Muscle of leg (tissue), 11 donors: Measurements from ENCODE around the gene PLCB1. TPM values are rescaled to one million over a fixed set of nuclear protein-coding genes. Genes with fewer than 3 reads are reported as not detected.

ENCODE experiments used
- DNase-seq: peaks from one replicate; pipeline ENCODE4 v3.0.0; 2013
- H3K27ac ChIP-seq: one replicate; pipeline ENCODE4 v1.5.1; 2013; ENCODE audit warnings: mild to moderate bottlenecking, low read length, control low read depth
- H3K27me3 ChIP-seq: one replicate; pipeline ENCODE4 v1.6.1; 2013; ENCODE audit warnings: low read length; ENCODE audit not compliant: control insufficient read depth, insufficient read depth
- H3K36me3 ChIP-seq: one replicate; pipeline ENCODE4 v1.6.1; 2013; ENCODE audit warnings: low read length; ENCODE audit not compliant: control insufficient read depth, insufficient read depth
- H3K4me1 ChIP-seq: one replicate; pipeline ENCODE4 v1.6.1; 2013; ENCODE audit warnings: low read length; ENCODE audit not compliant: control insufficient read depth, insufficient read depth
- H3K4me3 ChIP-seq: one replicate; pipeline ENCODE4 v1.5.1; 2013; ENCODE audit warnings: low read length, control low read depth
- H3K9me3 ChIP-seq: replicated peaks from 2 replicates; pipeline ENCODE4 v1.6.1; 2013; ENCODE audit warnings: low read depth, low read length; ENCODE audit not compliant: control insufficient read depth
- WGBS: methylation state at CpG from one replicate; pipeline ENCODE4 v1.1.5; 2013; ENCODE audit warnings: missing lambda C conversion rate; ENCODE audit not compliant: insufficient coverage; 5-methylcytosine and 5-hydroxymethylcytosine counted together
- polyA plus RNA-seq, 8 donors: library from polyadenylated mRNA; unstranded; fragments of 120-200 nt; gene quantifications; one replicate each; pipeline versions ENCODE4 v1.2.1 to v1.2.3, GENCODE V29; 2013; ENCODE audit warnings: inconsistent platforms in 1 of 8, low replicate concordance in 1 of 8; ENCODE audit not compliant: insufficient read length in 8 of 8, insufficient read depth in 1 of 8
- total RNA-seq: library from RNA; stranded (reverse); fragments of 120-200 nt; gene quantifications from one replicate; pipeline ENCODE4 v1.2.4, GENCODE V29; 2013

PLCB1 gene
- total and polyA plus RNA-seq, 9 donors = 6.8 to 14.3 (median 9.0) TPM

DNA sequence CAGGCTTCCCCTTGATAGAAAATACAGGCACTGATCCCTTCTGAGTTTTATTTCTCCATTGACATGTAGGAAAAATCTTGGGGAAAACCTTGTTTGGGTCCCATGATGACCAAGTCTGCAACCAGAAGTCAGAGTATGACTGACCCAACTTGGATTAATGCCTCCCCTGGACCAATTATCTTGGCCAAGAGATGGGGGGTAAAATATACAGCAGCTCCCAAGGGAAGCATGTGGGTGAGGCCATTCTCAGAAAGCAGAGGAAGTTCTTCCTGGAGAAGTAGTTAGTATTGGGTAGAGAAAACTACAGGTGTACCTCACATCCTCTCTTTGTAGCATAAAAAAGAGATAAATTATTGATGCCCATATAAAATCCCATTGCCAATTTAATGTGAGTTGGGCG lies 651.7 kb downstream of the PLCB1 start:
- H3K9me3 ChIP-seq = no peaks in the 10 kb centered on the region
- H3K4me3 ChIP-seq = no peak overlapping the region
- H3K27ac ChIP-seq = no peak overlapping the region
- H3K4me1 ChIP-seq = no peaks in the 10 kb centered on the region
- no peak for DNase-seq
- no peaks in the 10 kb centered on the region for H3K27me3 ChIP-seq
- H3K36me3 ChIP-seq = no peaks in the 10 kb centered on the region
- no CpG with 5 or more reads among the region's 1 CpG for WGBS

DNA sequence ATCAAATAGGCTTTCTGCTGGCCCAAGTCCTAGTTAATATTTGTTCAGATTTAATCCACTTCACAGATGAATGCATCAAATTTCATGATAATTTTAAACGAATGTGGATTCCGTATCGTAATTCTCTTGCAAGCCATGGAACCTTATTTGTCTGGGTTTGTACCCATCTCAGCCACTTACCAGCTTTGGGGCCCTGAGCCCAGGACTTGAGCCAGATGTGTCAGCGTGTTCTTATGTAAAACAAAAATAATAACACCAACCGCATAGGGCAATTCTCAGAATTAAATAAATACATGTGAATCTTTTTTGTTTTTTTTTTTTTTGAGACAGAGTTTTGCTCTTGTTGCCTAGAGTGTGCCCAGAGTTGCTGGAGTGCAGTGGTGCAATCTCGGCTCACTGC lies 654.3 kb downstream of the PLCB1 start:
- H3K4me3 ChIP-seq = no peak overlapping the region
- DNase-seq = no peak
- no peaks in the 10 kb centered on the region for H3K9me3 ChIP-seq
- 100% methylated on average over 3 of the region's 6 CpGs for WGBS
- no peaks in the 10 kb centered on the region for H3K4me1 ChIP-seq
- H3K27ac ChIP-seq = no peak overlapping the region
- no peaks in the 10 kb centered on the region for H3K27me3 ChIP-seq
- H3K36me3 ChIP-seq = no peaks in the 10 kb centered on the region

DNA sequence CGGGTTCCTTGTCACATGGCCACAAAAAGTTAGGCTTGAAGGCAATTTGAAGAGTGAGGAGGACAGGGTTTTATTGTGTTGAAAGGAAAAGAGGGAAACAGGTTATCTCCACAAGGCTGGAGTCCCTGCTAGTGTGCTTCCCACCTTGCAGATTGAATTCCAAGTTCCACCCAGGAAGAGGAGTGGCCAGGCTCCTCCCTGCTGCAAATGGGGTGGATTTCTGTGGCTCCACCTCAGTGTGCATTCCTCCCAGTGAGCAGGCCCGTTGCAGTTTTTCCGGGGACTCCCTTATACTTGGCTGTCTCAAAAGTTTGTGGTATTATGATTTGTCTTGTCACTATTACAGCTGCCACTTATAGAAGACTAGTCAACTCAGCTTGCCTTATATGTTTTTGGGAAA lies 655.0 kb downstream of the PLCB1 start:
- WGBS = 92% methylated on average over 1 of the region's 3 CpGs
- Histone ChIP-seq H3K4me1 (no peaks in the 10 kb centered on the region), H3K36me3 (no peaks in the 10 kb centered on the region), H3K27me3 (no peaks in the 10 kb centered on the region), H3K27ac (no peak overlapping the region), H3K4me3 (no peak overlapping the region), H3K9me3 (no peaks in the 10 kb centered on the region)
- DNase-seq = no peak

DNA sequence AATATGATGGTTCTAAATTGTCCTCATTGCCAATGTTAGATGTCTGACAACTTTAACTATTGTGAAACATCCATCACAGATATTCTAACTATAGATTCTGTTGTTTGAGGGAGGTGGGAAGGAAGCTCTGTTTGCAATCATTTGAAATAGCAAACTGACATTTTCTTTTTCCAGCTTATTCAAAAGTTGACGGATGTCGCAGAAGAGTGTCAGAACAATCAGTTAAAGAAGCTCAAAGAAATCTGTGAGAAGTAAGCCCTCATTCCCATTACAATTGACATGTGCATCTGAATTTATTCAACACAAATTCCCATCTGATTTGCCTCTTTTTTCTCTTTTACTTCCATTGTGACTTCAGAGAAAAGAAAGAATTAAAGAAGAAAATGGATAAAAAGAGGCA lies 656.2 kb downstream of the PLCB1 start:
- no peak overlapping the region for H3K27ac ChIP-seq
- no peaks in the 10 kb centered on the region for H3K9me3 ChIP-seq
- WGBS = no CpG with 5 or more reads among the region's 2 CpGs
- H3K4me3 ChIP-seq = no peak overlapping the region
- H3K36me3 ChIP-seq = no peaks in the 10 kb centered on the region
- H3K4me1 ChIP-seq = no peaks in the 10 kb centered on the region
- no peaks in the 10 kb centered on the region for H3K27me3 ChIP-seq
- DNase-seq = no peak

DNA sequence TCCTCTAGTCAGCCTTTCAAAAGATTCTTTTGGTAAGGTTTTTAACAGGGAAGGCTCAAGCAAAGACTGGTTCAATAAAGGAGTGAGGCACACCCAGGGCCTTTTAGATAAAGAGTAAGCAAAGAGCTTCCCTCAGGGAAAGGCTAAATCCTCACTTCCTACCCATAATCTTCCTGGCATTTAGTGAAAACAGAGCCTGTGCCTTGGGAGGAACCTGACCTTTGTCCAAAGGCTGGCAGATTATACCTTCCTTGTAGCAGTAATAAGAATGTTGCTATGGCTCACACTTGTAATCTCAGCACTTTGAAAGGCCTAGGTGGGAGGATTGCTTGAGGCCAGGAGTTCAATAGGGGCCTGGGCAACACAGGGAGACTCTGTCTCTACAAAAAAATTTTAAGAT lies 656.8 kb downstream of the PLCB1 start:
- no peak overlapping the region for H3K4me3 ChIP-seq
- no peaks in the 10 kb centered on the region for H3K4me1 ChIP-seq
- DNase-seq = no peak
- H3K27me3 ChIP-seq = no peaks in the 10 kb centered on the region
- H3K36me3 ChIP-seq = no peaks in the 10 kb centered on the region
- H3K27ac ChIP-seq = no peak overlapping the region
- H3K9me3 ChIP-seq = no peaks in the 10 kb centered on the region

DNA sequence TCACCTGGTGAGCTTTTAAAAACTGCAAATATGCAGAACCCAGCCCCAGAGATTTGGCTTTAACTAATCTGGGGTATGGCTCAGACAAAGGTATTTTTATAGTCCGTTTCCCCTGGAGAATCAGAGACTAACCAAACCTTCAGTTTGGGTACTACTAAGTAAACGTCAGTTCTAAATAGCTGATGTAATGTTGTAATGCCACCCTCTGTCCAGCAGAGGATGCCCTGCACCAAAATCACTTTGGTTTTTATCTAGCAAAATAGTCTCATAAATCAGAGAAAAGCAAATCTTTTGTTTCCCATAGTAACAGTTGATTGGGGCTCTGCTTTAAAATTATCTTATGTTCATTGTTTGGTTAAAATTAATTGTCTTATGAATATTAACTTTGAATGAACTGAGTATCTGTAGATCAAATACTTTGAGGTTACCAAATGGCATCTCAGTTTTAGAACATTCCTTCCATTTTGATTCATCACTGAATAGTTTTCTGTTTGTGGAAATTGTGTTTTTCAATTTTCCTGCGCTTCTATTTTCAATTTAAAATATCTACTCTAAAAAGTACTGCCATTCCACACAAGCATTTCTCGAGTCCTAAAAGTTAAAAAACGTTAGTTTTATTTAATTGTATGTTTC lies 658.5 kb downstream of the PLCB1 start:
- H3K36me3 ChIP-seq = no peaks in the 10 kb centered on the region

DNA sequence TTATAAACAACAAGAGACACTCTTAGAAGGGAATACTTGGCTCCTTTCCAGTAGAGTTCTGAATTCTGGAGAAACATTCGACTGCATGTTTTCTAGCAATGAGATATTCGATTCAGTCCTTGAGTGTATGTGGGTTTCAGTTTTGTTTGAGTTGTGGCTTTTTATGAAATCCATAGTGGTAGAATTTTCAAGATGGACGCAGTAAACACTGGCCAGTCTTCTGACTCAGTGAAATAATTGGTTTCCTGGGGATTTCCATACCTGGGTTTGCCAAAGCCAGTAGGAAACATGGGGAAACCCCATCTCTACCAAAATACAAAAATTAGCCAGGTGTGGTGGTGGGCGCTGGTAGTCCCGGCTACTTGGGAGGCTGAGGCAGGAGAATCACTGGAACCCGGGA lies 663.3 kb downstream of the PLCB1 start:
- H3K27ac ChIP-seq = no peak overlapping the region
- WGBS = 100% methylated on average over 2 of the region's 6 CpGs

More for the DNA sequence above, 658.5 kb downstream of the PLCB1 start:
- H3K27me3 ChIP-seq = no peaks in the 10 kb centered on the region
- no peak overlapping the region for H3K27ac ChIP-seq
- no peaks in the 10 kb centered on the region for H3K4me1 ChIP-seq
- no peaks in the 10 kb centered on the region for H3K9me3 ChIP-seq
- no peak overlapping the region for H3K4me3 ChIP-seq
- WGBS = no CpG with 5 or more reads among the region's 5 CpGs
- DNase-seq = peak; percentile 54

DNA sequence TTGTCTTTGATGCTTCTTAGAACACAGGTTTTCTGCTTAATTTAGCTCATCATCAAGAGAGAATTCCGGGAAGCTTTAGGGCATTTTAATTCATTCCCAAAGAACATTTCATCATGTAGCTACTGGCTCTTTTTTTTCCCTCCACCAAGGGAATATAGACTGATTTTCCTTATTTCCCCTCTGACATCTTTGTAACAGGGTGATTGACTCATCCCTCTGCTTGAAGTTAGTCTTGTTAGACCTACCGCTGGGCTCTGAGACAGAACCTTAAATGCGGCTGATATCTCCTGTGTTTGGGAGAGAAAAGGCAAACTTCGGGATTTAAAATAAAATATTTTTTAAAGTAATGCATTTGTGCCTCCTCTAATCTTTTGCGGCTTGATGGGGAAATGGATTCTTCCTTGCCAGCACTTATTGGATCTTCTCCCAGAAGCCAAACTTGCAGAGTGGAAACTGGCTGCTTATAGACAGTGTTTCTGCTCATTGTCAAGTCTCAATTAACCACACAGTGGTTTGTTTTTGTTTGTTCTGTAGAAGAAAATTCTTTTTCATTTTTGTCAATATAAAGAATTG lies 664.1 kb downstream of the PLCB1 start:
- H3K9me3 ChIP-seq = no peaks in the 10 kb centered on the region
- no peaks in the 10 kb centered on the region for H3K27me3 ChIP-seq
- no peaks in the 10 kb centered on the region for H3K36me3 ChIP-seq
- WGBS = no CpG with 5 or more reads among the region's 5 CpGs
- DNase-seq = peak; percentile 84
- H3K4me3 ChIP-seq = no peak overlapping the region
- no peak overlapping the region for H3K27ac ChIP-seq
- no peaks in the 10 kb centered on the region for H3K4me1 ChIP-seq

More for the DNA sequence above, 663.3 kb downstream of the PLCB1 start:
- Histone ChIP-seq H3K4me3 (no peak overlapping the region), H3K27me3 (no peaks in the 10 kb centered on the region), H3K9me3 (no peaks in the 10 kb centered on the region), H3K4me1 (no peaks in the 10 kb centered on the region), H3K36me3 (no peaks in the 10 kb centered on the region)
- DNase-seq = peak; percentile 46

DNA sequence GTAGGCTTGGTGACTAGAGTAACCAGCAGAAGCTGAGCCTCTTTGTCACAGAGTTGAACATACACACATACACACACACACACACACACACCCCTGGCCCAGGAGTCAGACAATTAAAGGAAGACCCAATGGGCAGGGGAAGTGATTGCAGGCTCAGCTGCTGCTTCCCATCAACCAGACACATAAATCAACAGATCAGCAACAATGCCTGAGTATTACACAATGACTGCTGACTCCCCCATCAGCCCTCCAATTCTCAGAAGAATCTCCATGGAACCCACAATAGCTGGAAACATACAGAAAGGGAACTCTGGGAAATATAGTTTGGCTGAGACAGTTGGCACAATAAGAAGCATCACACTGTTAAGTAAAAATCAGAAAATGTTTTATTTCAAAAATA lies 666.4 kb downstream of the PLCB1 start:
- no peaks in the 10 kb centered on the region for H3K36me3 ChIP-seq
- H3K27me3 ChIP-seq = no peaks in the 10 kb centered on the region
- H3K27ac ChIP-seq = no peak overlapping the region
- no peaks in the 10 kb centered on the region for H3K9me3 ChIP-seq
- no peaks in the 10 kb centered on the region for H3K4me1 ChIP-seq
- no peak overlapping the region for H3K4me3 ChIP-seq
- DNase-seq = peak; percentile 58

DNA sequence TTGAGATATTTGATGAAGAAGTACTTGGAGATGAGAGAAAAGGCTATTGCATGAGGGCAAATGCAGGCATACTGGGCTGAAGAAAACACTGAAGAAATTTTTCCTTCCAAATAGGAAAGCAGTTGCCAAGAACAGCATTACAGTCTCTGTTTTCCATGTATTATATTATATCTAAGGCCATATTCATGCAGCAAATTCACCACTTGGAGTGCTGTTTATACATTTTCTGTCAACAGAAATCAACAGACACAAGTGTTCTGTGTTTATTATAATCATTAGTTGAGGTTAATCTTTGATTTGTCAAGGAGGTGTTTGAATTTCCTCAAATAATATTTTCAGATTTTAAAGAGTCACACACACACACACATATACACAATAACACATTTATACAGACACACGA lies 668.0 kb downstream of the PLCB1 start:
- H3K9me3 ChIP-seq = no peaks in the 10 kb centered on the region
- H3K4me3 ChIP-seq = no peak overlapping the region
- no CpG with 5 or more reads among the region's 1 CpG for WGBS
- H3K36me3 ChIP-seq = no peaks in the 10 kb centered on the region
- no peak overlapping the region for H3K27ac ChIP-seq
- no peak for DNase-seq
- no peaks in the 10 kb centered on the region for H3K27me3 ChIP-seq
- H3K4me1 ChIP-seq = no peaks in the 10 kb centered on the region

DNA sequence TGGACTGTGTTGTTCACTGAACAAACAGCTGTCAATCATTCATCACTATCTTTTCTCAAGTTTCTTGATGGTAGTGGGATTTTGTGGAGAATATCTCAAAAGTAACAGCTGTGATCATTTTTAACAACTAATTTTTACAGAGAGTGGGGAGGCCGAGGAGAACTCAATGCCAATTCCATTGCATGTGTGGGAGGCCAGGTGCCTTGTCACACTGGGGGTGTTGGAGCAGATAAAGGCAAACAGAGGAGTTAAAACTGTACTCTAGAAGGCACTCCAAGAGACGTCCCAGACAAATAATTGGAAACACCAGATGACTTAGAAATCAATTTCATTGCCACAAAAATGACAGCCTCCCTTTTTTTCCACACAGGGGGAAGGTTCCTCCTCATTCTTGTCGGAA lies 669.6 kb downstream of the PLCB1 start:
- no peak for DNase-seq
- H3K27ac ChIP-seq = no peak overlapping the region
- H3K4me3 ChIP-seq = no peak overlapping the region
- H3K27me3 ChIP-seq = no peaks in the 10 kb centered on the region
- WGBS = no CpG with 5 or more reads among the region's 3 CpGs
- no peaks in the 10 kb centered on the region for H3K9me3 ChIP-seq
- no peaks in the 10 kb centered on the region for H3K4me1 ChIP-seq
- H3K36me3 ChIP-seq = no peaks in the 10 kb centered on the region
